DND-41 (cell line): ENCODE data around the gene ALOX12.

Experiments
- ATAC-seq: fragments of 200-7000 bp; cut with Tn5 transposase; 3 replicates; pipeline ENCODE4 v1.9.1; 2021; ENCODE audit warnings: low read depth; ENCODE audit not compliant: insufficient read depth
- DNase-seq: peaks from one replicate; pipeline ENCODE4 v3.0.0-alpha.2; 2020
- H2AFZ ChIP-seq: 2 replicates; pipeline ENCODE4 v1.6.0; 2012; ENCODE audit warnings: low read depth, low read length
- H3K27ac ChIP-seq: 2 replicates; pipeline ENCODE4 v1.5.1; 2012; ENCODE audit warnings: low read length, inconsistent platforms
- H3K27me3 ChIP-seq: fragments of 200-600 bp; sonication (generic); 2 replicates; pipeline ENCODE4 v1.6.0; 2012; ENCODE audit warnings: low read length, mild to moderate bottlenecking, inconsistent platforms; ENCODE audit not compliant: insufficient read depth, poor library complexity
- H3K36me3 ChIP-seq: 2 replicates; pipeline ENCODE4 v1.5.1; 2012; ENCODE audit warnings: low read length, inconsistent platforms; ENCODE audit not compliant: insufficient read depth
- H3K4me1 ChIP-seq: 2 replicates; pipeline ENCODE4 v1.5.1; 2012; ENCODE audit warnings: mild to moderate bottlenecking, low read length; ENCODE audit not compliant: insufficient read depth
- H3K4me2 ChIP-seq: 2 replicates; pipeline ENCODE4 v1.6.0; 2012; ENCODE audit warnings: mild to moderate bottlenecking, moderate library complexity, low read length, inconsistent platforms; ENCODE audit not compliant: insufficient read depth
- H3K4me3 ChIP-seq, 2 experiments: fragments of 200-600 bp in 1 of 2; shearing (Covaris generic) in 1 of 2; 2 replicates each; pipeline ENCODE4 v1.5.1; 2012 to 2016; ENCODE audit warnings: inconsistent platforms in 2 of 2, low read length in 2 of 2, mild to moderate bottlenecking in 2 of 2, low read depth in 1 of 2, moderate library complexity in 1 of 2
- H3K79me2 ChIP-seq: 2 replicates; pipeline ENCODE4 v1.6.0; 2012; ENCODE audit warnings: low read length, inconsistent platforms; ENCODE audit not compliant: insufficient read depth
- H3K9ac ChIP-seq: 2 replicates; pipeline ENCODE4 v1.6.0; 2012; ENCODE audit warnings: low read depth, mild to moderate bottlenecking, inconsistent platforms, low read length, moderate library complexity
- H3K9me3 ChIP-seq: 2 replicates; pipeline ENCODE4 v1.5.1; 2012; ENCODE audit warnings: low read length, moderate library complexity, mild to moderate bottlenecking, inconsistent platforms; ENCODE audit not compliant: insufficient read depth, severe bottlenecking
- H4K20me1 ChIP-seq: 2 replicates; pipeline ENCODE4 v1.6.0; 2012; ENCODE audit warnings: low read length; ENCODE audit not compliant: insufficient read depth
- EZH2 ChIP-seq: IDR thresholded peaks from 3 replicates; pipeline ENCODE4 v1.6.1; 2012; ENCODE audit warnings: borderline replicate concordance, low read depth, mild to moderate bottlenecking, moderate library complexity, low read length, inconsistent platforms; ENCODE audit not compliant: severe bottlenecking
- TF ChIP-seq, protein P1 (sequence below): IDR thresholded peaks from 2 replicates; pipeline ENCODE4 v1.5.1; 2012; ENCODE audit warnings: borderline replicate concordance, low read length, moderate library complexity, mild to moderate bottlenecking; ENCODE audit not compliant: poor library complexity, severe bottlenecking; ENCODE audit errors: extremely low read depth

ALOX12 gene

DNA sequence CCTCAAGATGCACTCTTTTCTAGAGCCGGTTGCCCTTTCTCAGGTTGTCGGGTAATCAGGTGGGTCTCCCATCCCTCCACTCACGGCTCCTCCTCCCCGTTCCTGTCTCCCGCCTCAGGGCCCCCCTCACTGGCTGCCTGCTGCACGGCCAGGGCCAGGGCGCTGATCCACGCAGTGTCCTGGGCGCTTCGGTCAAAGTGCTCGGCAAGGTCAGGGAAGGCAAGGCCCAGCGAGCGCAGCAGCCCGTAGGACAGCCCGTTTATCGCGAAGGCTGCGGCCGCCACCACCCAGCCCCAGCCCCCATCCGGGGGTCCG is 47.3 kb downstream of the ALOX12 start:
- ATAC-seq (no peak), DNase-seq (no peak)
- no peaks in the 10 kb centered on the region for H4K20me1 ChIP-seq
- H3K4me2 ChIP-seq: no peak overlapping the region
- no peak for TF ChIP-seq EZH2
- TF ChIP-seq, protein P1, sequence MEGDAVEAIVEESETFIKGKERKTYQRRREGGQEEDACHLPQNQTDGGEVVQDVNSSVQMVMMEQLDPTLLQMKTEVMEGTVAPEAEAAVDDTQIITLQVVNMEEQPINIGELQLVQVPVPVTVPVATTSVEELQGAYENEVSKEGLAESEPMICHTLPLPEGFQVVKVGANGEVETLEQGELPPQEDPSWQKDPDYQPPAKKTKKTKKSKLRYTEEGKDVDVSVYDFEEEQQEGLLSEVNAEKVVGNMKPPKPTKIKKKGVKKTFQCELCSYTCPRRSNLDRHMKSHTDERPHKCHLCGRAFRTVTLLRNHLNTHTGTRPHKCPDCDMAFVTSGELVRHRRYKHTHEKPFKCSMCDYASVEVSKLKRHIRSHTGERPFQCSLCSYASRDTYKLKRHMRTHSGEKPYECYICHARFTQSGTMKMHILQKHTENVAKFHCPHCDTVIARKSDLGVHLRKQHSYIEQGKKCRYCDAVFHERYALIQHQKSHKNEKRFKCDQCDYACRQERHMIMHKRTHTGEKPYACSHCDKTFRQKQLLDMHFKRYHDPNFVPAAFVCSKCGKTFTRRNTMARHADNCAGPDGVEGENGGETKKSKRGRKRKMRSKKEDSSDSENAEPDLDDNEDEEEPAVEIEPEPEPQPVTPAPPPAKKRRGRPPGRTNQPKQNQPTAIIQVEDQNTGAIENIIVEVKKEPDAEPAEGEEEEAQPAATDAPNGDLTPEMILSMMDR: no peak
- no peaks in the 10 kb centered on the region for H3K36me3 ChIP-seq
- H3K79me2 ChIP-seq: no peaks in the 10 kb centered on the region
- H2AFZ ChIP-seq: no peak overlapping the region
- no peaks in the 10 kb centered on the region for H3K9me3 ChIP-seq
- H3K9ac ChIP-seq: no peak overlapping the region
- no peak overlapping the region for H3K27ac ChIP-seq
- peaks cover 12% of the 10 kb centered on the region for H3K27me3 ChIP-seq
- peaks cover 9% of the 10 kb centered on the region for H3K4me1 ChIP-seq
- H3K4me3 ChIP-seq: no peak overlapping the region

DNA sequence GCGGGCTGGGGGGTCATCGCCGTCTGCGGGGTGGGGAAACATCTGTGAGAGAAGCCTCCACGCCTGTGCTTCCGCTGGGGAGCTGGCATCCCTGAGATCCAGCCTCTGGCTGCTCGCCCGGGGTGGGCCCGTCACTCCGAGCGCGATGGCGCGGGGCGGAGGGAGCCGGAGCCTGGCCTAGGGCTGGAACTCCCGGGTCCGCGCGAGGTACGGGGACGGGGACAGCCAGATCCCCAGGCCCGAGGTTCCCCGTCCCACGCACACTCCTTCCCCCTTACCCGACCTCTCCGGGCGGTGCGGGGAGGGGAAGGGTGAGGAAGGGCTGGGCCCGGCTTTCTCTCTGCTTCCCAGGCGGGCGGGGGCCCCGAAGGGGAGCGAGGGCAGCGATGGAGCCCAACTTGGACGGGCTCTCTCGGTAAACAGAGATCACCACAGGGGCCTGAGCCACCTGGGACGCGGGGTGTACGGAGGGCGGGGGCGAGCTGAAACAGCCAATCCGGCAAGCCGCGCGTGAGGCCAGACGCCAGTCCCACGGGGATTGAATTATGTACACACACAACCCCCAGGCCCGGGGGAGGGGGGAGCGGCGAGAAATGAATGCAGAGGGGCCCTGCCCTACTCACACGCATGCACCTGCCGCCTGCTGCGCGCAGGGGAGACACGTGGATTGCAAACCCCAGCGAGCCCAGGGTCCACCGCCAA is 47.8 kb downstream of the ALOX12 start, which contains the start of gene SLC16A11:
TSS of gene SLC16A11 (minus strand) at position 596 of the 702 bp plus-strand sequence. CDS start at position 17, 579 bp downstream.
- Histone ChIP-seq H3K9me3 (no peaks in the 10 kb centered on the region), H3K4me3 (no peak within 1 kb of the TSS), H3K4me1 (peaks cover 9% of the 10 kb centered on the region), H3K36me3 (no peaks in the 10 kb centered on the region), H3K27ac (no peak within 1 kb of the TSS), H3K4me2 (no peak within 1 kb of the TSS), H3K9ac (no peak within 1 kb of the TSS), H4K20me1 (no peaks in the 10 kb centered on the region), H2AFZ (no peak within 1 kb of the TSS), H3K79me2 (no peaks in the 10 kb centered on the region), H3K27me3 (peaks cover 12% of the 10 kb centered on the region)
- ATAC-seq (no peak), DNase-seq (no peak)
- TF ChIP-seq, protein P1: no peak
- no peak for TF ChIP-seq EZH2

DNA sequence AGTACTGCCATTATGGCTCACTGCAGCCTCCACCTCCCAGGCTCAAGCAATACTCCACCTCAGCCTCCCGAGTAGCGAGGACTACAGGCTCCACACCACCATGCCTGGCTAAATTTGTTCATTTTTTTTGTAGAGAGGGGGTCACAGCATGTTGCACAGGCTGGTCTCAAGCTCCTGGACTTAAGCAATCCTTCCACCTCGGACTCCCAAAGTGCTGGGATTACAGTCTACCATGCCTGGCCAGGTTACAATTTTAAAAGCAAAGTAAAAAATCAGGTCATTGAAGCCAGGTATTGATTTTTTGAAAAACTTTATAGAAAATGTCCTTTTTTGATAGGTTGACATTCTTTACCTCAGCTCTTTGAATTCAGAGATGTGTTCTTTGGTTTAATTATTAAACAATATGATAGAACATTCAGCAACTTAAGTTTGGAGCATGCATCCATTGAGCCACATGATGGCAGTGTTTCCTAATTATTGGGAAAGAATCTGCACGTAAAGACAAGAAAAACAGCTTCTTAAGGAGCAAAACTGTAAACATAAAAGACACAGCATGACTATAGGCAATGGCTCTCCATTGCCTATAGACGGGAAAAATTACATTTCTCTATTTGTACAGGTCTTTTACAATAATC is 49.8 kb downstream of the ALOX12 start:
- Histone ChIP-seq H3K27me3 (peaks cover 12% of the 10 kb centered on the region), H4K20me1 (no peaks in the 10 kb centered on the region), H3K4me3 (no peak overlapping the region), H3K36me3 (no peaks in the 10 kb centered on the region), H3K9me3 (no peaks in the 10 kb centered on the region), H3K9ac (no peak overlapping the region), H3K27ac (no peak overlapping the region), H2AFZ (no peak overlapping the region), H3K4me2 (0 out of 2 replicates have a peak overlapping the region, but pooled peaks have one; percentile 13), H3K79me2 (no peaks in the 10 kb centered on the region), H3K4me1 (peaks cover 9% of the 10 kb centered on the region)
- peak; percentile 39 for DNase-seq
- TF ChIP-seq, protein P1: peak; percentile 87
- TF ChIP-seq EZH2: no peak
- peak; percentile 60; the same call in 1 of the 3 replicates for ATAC-seq
